ENCODE results near the gene MZB1.

The MZB1 gene

GRCh38 chr5:139385061-139386049, 4.4 kb downstream of the MZB1 start:
- Histone ChIP-seq H4K20me1 (ENCODE audit: insufficient read depth, low read length) (peaks cover 24% of the 10 kb centered on the region), H3K27ac (ENCODE audit: low read length) (peak overlapping the region; percentile 99), H3K9ac (ENCODE audit: low read depth, low read length) (peak overlapping the region; percentile 87), H3K9me3 (ENCODE audit: insufficient read depth, low read length, severe bottlenecking) (no peaks in the 10 kb centered on the region), H3K4me1 (ENCODE audit: insufficient read depth, low read length) (peaks cover 69% of the 10 kb centered on the region), H3K79me2 (ENCODE audit: insufficient read depth, low read length) (peaks cover 50% of the 10 kb centered on the region), H3K27me3 (ENCODE audit: insufficient read depth, low read length, poor library complexity) (no peaks in the 10 kb centered on the region), H3K4me2 (ENCODE audit: insufficient read depth, low read length) (peak overlapping the region; percentile 96), H3K4me3 (ENCODE audit: low read depth in 1 of 2, low read length in 2 of 2) (peak overlapping the region in 1 of 2 experiments; percentile 65; a peak in 1 of 4 replicates), H2AFZ (ENCODE audit: low read depth, low read length) (no peak overlapping the region), H3K36me3 (ENCODE audit: insufficient read depth, low read length) (peaks cover 31% of the 10 kb centered on the region)
- TF ChIP-seq, protein P1, sequence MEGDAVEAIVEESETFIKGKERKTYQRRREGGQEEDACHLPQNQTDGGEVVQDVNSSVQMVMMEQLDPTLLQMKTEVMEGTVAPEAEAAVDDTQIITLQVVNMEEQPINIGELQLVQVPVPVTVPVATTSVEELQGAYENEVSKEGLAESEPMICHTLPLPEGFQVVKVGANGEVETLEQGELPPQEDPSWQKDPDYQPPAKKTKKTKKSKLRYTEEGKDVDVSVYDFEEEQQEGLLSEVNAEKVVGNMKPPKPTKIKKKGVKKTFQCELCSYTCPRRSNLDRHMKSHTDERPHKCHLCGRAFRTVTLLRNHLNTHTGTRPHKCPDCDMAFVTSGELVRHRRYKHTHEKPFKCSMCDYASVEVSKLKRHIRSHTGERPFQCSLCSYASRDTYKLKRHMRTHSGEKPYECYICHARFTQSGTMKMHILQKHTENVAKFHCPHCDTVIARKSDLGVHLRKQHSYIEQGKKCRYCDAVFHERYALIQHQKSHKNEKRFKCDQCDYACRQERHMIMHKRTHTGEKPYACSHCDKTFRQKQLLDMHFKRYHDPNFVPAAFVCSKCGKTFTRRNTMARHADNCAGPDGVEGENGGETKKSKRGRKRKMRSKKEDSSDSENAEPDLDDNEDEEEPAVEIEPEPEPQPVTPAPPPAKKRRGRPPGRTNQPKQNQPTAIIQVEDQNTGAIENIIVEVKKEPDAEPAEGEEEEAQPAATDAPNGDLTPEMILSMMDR (IDR thresholded peaks at IDR 0.05; ENCODE audit: borderline replicate concordance, extremely low read depth, low read length, poor library complexity, severe bottlenecking): peak; percentile 58
- TF ChIP-seq EZH2 (IDR thresholded peaks at IDR 0.05; ENCODE audit: borderline replicate concordance, low read depth, low read length, severe bottlenecking): no peak
- DNase-seq (peak; percentile 59), ATAC-seq (ENCODE audit: insufficient read depth, low read depth) (peak; percentile 1; the same call in 1 of the 3 replicates)

DNA sequence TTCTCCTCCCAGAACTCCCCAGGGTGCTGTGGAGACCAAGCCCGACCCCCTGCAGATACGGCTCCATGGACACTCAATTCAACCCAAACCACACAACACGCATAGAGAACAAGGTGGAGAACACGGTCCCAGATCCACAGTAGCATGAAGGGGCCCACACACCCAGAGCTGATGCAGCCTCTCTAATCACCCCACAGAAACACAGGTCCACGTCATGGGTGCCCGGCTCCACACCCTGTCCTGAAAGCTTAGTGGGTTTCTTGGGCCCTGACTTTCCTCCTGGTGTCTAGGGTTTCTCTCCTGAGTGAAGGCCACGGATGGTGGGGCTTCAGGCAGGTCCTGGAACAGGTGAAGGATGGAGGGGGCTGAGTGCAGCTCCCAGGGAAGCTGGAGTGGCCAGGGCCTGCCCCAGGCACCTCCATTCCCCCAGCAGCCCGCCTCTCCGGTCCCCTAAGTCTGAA, 5.1 kb downstream of the MZB1 start:
- H3K27ac ChIP-seq (ENCODE audit: low read length): peak overlapping the region; percentile 99
- peaks cover 44% of the 10 kb centered on the region for H3K79me2 ChIP-seq (ENCODE audit: insufficient read depth, low read length)
- H3K9ac ChIP-seq (ENCODE audit: low read depth, low read length): peak overlapping the region; percentile 87
- H3K4me2 ChIP-seq (ENCODE audit: insufficient read depth, low read length): peak overlapping the region; percentile 46
- H3K27me3 ChIP-seq (ENCODE audit: insufficient read depth, low read length, poor library complexity): no peaks in the 10 kb centered on the region
- H4K20me1 ChIP-seq (ENCODE audit: insufficient read depth, low read length): peaks cover 24% of the 10 kb centered on the region
- TF ChIP-seq, protein P1 (IDR thresholded peaks at IDR 0.05; ENCODE audit: borderline replicate concordance, extremely low read depth, low read length, poor library complexity, severe bottlenecking): no peak
- TF ChIP-seq EZH2 (IDR thresholded peaks at IDR 0.05; ENCODE audit: borderline replicate concordance, low read depth, low read length, severe bottlenecking): no peak
- H3K4me3 ChIP-seq (ENCODE audit: low read depth in 1 of 2, low read length in 2 of 2): 0 out of 4 replicates have a peak overlapping the region, but pooled peaks of 1 of the 2 experiments have one; percentile 18
- peaks cover 62% of the 10 kb centered on the region for H3K4me1 ChIP-seq (ENCODE audit: insufficient read depth, low read length)
- DNase-seq (no peak), ATAC-seq (ENCODE audit: insufficient read depth, low read depth) (no peak)
- H3K9me3 ChIP-seq (ENCODE audit: insufficient read depth, low read length, severe bottlenecking): no peaks in the 10 kb centered on the region
- H3K36me3 ChIP-seq (ENCODE audit: insufficient read depth, low read length): peaks cover 31% of the 10 kb centered on the region
- H2AFZ ChIP-seq (ENCODE audit: low read depth, low read length): no peak overlapping the region

DNA sequence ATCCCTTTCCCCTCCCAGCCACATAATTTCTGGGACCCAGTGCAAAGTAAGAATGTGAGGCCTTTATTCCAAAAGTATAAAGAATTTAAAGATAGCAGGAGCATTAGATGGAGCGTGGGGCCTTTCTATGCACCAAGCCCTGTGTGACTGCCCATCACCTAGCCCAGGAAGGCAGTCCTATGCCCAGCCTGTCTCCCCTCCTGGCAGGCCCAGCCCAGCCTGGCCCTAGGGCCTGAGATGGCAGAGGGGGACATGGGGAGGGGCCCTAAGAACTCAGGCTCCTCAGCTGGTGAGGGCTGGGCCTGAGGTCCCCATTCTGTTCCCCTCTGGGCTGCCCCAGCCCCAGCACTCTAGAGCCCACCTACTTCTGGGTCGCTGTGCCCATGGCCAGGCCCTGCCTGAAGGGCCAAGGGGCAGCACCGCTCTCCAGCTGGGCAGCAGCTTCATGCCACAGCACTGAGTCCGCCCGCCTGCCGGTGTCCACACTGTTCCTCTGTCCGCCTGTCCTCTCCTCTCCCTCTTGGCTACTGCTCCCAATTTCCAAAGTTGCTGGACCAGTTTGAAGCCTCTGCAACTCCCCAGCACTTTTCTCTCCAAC, 5.6 kb downstream of the MZB1 start:
- peak overlapping the region; percentile 99 for H3K27ac ChIP-seq (ENCODE audit: low read length)

More for the DNA sequence above, 5.6 kb downstream of the MZB1 start:
- peak overlapping the region; percentile 87 for H3K9ac ChIP-seq (ENCODE audit: low read depth, low read length)
- peaks cover 24% of the 10 kb centered on the region for H4K20me1 ChIP-seq (ENCODE audit: insufficient read depth, low read length)
- peaks cover 29% of the 10 kb centered on the region for H3K36me3 ChIP-seq (ENCODE audit: insufficient read depth, low read length)
- DNase-seq: no peak
- TF ChIP-seq EZH2 (IDR thresholded peaks at IDR 0.05; ENCODE audit: borderline replicate concordance, low read depth, low read length, severe bottlenecking): no peak
- TF ChIP-seq, protein P1 (IDR thresholded peaks at IDR 0.05; ENCODE audit: borderline replicate concordance, extremely low read depth, low read length, poor library complexity, severe bottlenecking): no peak
- H3K4me1 ChIP-seq (ENCODE audit: insufficient read depth, low read length): peaks cover 57% of the 10 kb centered on the region
- H3K9me3 ChIP-seq (ENCODE audit: insufficient read depth, low read length, severe bottlenecking): no peaks in the 10 kb centered on the region
- H3K27me3 ChIP-seq (ENCODE audit: insufficient read depth, low read length, poor library complexity): no peaks in the 10 kb centered on the region
- 0 out of 4 replicates have a peak overlapping the region, but pooled peaks of 1 of the 2 experiments have one; percentile 18 for H3K4me3 ChIP-seq (ENCODE audit: low read depth in 1 of 2, low read length in 2 of 2)
- no peak for ATAC-seq (ENCODE audit: insufficient read depth, low read depth)
- peaks cover 39% of the 10 kb centered on the region for H3K79me2 ChIP-seq (ENCODE audit: insufficient read depth, low read length)
- peak overlapping the region; percentile 46 for H3K4me2 ChIP-seq (ENCODE audit: insufficient read depth, low read length)
- H2AFZ ChIP-seq (ENCODE audit: low read depth, low read length): no peak overlapping the region

Measured in DND-41 (cell line).